Measurements from ENCODE around the gene CCDC169.
"Not testable (repeated sequence)": the region's sequence is repeated elsewhere in the genome, so short reads cannot be mapped to it uniquely, and the experiment has no call there.

Gene CCDC169

GRCh38 chr13:36297366-36298338 is at the start of gene CCDC169:
CCDC169 (minus strand) TSS chr13:36297814; CDS start chr13:36297719, 95 bp downstream.
- in situ Hi-C loops (cut with HindIII; ENCODE audit: low sequenced_read_pairs), result no loop called here

- in situ Hi-C loops (cut with HindIII; ENCODE audit: low sequenced_read_pairs), result no loop called here
Observed at GRCh38 chr13:36346222-36347083, 48.8 kb upstream of the CCDC169 start, which contains the start of gene SPART. SPART (minus strand) TSS chr13:36346394; CDS start chr13:36335830, 10,564 bp downstream.

- in situ Hi-C loops (cut with HindIII; ENCODE audit: low sequenced_read_pairs), result no loop called here
Observed at GRCh38 chr13:36345438-36346221, 48.0 kb upstream of the CCDC169 start.

- in situ Hi-C loops (cut with HindIII; ENCODE audit: low sequenced_read_pairs), result no loop called here
Observed at GRCh38 chr13:36344886-36345437, 47.3 kb upstream of the CCDC169 start.

GRCh38 chr13:36344173-36344572 is 46.6 kb upstream of the CCDC169 start:
- in situ Hi-C loops (cut with HindIII; ENCODE audit: low sequenced_read_pairs), result no loop called here

GRCh38 chr13:36343766-36344165 is 46.2 kb upstream of the CCDC169 start:
- in situ Hi-C loops (cut with HindIII; ENCODE audit: low sequenced_read_pairs), result no loop called here

GRCh38 chr13:36342715-36343114 is 45.1 kb upstream of the CCDC169 start:
- in situ Hi-C loops (cut with HindIII; ENCODE audit: low sequenced_read_pairs), result no loop called here

GRCh38 chr13:36341718-36342117 is 44.1 kb upstream of the CCDC169 start:
- in situ Hi-C loops (cut with HindIII; ENCODE audit: low sequenced_read_pairs), result no loop called here

- in situ Hi-C loops (cut with HindIII; ENCODE audit: low sequenced_read_pairs), result no loop called here
Observed at GRCh38 chr13:36339600-36340155, 42.1 kb upstream of the CCDC169 start.

GRCh38 chr13:36337938-36338641 is 40.5 kb upstream of the CCDC169 start:
- in situ Hi-C loops (cut with HindIII; ENCODE audit: low sequenced_read_pairs), result no loop called here

GRCh38 chr13:36332986-36333385 is 35.4 kb upstream of the CCDC169 start:
- in situ Hi-C loops (cut with HindIII; ENCODE audit: low sequenced_read_pairs), result no loop called here

GRCh38 chr13:36332255-36332654 is 34.6 kb upstream of the CCDC169 start:
- in situ Hi-C loops (cut with HindIII; ENCODE audit: low sequenced_read_pairs), result not testable (repeated sequence)

- in situ Hi-C loops (cut with HindIII; ENCODE audit: low sequenced_read_pairs), result no loop called here
Observed at GRCh38 chr13:36331280-36331679, 33.7 kb upstream of the CCDC169 start.

- in situ Hi-C loops (cut with HindIII; ENCODE audit: low sequenced_read_pairs), result no loop called here
Observed at GRCh38 chr13:36329361-36329760, 31.7 kb upstream of the CCDC169 start.

- in situ Hi-C loops (cut with HindIII; ENCODE audit: low sequenced_read_pairs), result no loop called here
Observed at GRCh38 chr13:36328821-36329220, 31.2 kb upstream of the CCDC169 start.

GRCh38 chr13:36325912-36326311 is 28.3 kb upstream of the CCDC169 start:
- in situ Hi-C loops (cut with HindIII; ENCODE audit: low sequenced_read_pairs), result no loop called here

GRCh38 chr13:36324881-36325280 is 27.3 kb upstream of the CCDC169 start:
- in situ Hi-C loops (cut with HindIII; ENCODE audit: low sequenced_read_pairs), result not testable (repeated sequence)

- in situ Hi-C loops (cut with HindIII; ENCODE audit: low sequenced_read_pairs), result no loop called here
Observed at GRCh38 chr13:36323951-36324566, 26.4 kb upstream of the CCDC169 start.

GRCh38 chr13:36323408-36323807 is 25.8 kb upstream of the CCDC169 start:
- in situ Hi-C loops (cut with HindIII; ENCODE audit: low sequenced_read_pairs), result no loop called here
